Liver (tissue), 3 donors: ENCODE results near the gene ST7.

Experiments used
- CTCF ChIP-seq: fragments of 150-350 bp; IDR thresholded peaks from 2 replicates; pipeline ENCODE4 v1.5.1; 2017; ENCODE audit warnings: improper control_type of control experiment, low read depth, low read length; ENCODE audit not compliant: missing input control
- EGR1 ChIP-seq, 2 donors: IDR thresholded peaks; 2 replicates each; pipeline ENCODE4 v1.6.1; 2016 to 2018; ENCODE audit warnings: antibody characterized with exemption in 2 of 2, low read depth in 2 of 2
- FOXA2 ChIP-seq: IDR thresholded peaks from 2 replicates; pipeline ENCODE4 v1.6.1; 2016; ENCODE audit warnings: antibody characterized with exemption
- HNF4A ChIP-seq, 2 donors: conservative IDR thresholded peaks; 2 replicates each; pipeline ENCODE4 v1.6.1; 2016; ENCODE audit warnings: antibody characterized with exemption in 2 of 2, mild to moderate bottlenecking in 2 of 2
- RAD21 ChIP-seq, 2 donors: IDR thresholded peaks; 2 replicates each; pipeline ENCODE4 v1.6.1; 2016; ENCODE audit warnings: antibody characterized with exemption in 2 of 2, mild to moderate bottlenecking in 2 of 2
- REST ChIP-seq: IDR thresholded peaks from 2 replicates; pipeline ENCODE4 v1.6.1; 2016; ENCODE audit warnings: antibody characterized with exemption, mild to moderate bottlenecking
- TAF1 ChIP-seq: conservative IDR thresholded peaks from 2 replicates; pipeline ENCODE4 v1.6.1; 2016; ENCODE audit warnings: antibody characterized with exemption, mild to moderate bottlenecking
- YY1 ChIP-seq: IDR thresholded peaks from 2 replicates; pipeline ENCODE4 v1.6.1; 2016; ENCODE audit warnings: antibody characterized with exemption, mild to moderate bottlenecking
- ZBTB33 ChIP-seq: IDR thresholded peaks from 2 replicates; pipeline ENCODE4 v1.6.1; 2016; ENCODE audit warnings: antibody characterized with exemption
- donor health status: healthy.
- donor health status: healthy.

GRCh38 chr7:117190746-117191435 is 237.6 kb downstream of the ST7 start:
- TF ChIP-seq REST = no peak
- TF ChIP-seq CTCF = no peak
- TF ChIP-seq YY1 = no peak
- no peak for TF ChIP-seq EGR1 (IDR thresholded peaks at IDR 0.05; ENCODE audit: low read depth in 2 of 2)
- no peak for TF ChIP-seq RAD21 (IDR thresholded peaks at IDR 0.05)
- no peak for TF ChIP-seq FOXA2
- no peak for TF ChIP-seq TAF1
- TF ChIP-seq HNF4A (conservative IDR thresholded peaks at IDR 0.05) = no peak
- no peak for TF ChIP-seq ZBTB33
